K562 (cell line): ENCODE data around the gene ANO7. TPM values are rescaled to one million over a fixed set of nuclear protein-coding genes. Genes with fewer than 3 reads are reported as not detected.

ENCODE experiments used
- ATAC-seq: fragments of 200-7000 bp; cut with Tn5 transposase; 3 replicates; pipeline ENCODE4 v1.9.1; 2020; ENCODE audit warnings: moderate library complexity
- BruUV-seq: library from RNA; stranded (reverse); fragments of 400-500 nt; replicated peaks from 2 replicates; lab custom pipeline; 2021; lab: Mats Ljungman, UMichigan
- CTCF ChIA-PET: fragments of 300-600 bp; formaldehyde crosslinking; extraction: SDS; loops from one replicate; lab custom pipeline; 2021; ENCODE audit warnings: low intra/inter-chr PET ratio; lab: Yijun Ruan, JAX
- POLR2A ChIA-PET: fragments of 300-600, 350-650 bp; sonication (Branson Sonifier 250); formaldehyde crosslinking; extraction: SDS; loops from one replicate; lab custom pipeline; 2021; ENCODE audit warnings: antibody characterized with exemption, inconsistent platforms; lab: Yijun Ruan, JAX
- DNase-seq, 4 experiments: peaks; one replicate each; pipeline versions ENCODE4 v3.0.0 to v3.0.0-alpha.2; 2011 to 2018; ENCODE audit warnings: low spot score in 3 of 4, mixed read lengths in 3 of 4; ENCODE audit errors: extremely low read depth in 1 of 4
- FAIRE-seq: peaks from 2 replicates; lab custom pipeline; 2011; peaks lifted over from hg19 to GRCh38; lab: Jason Lieb, UNC
- H2AFZ ChIP-seq: 2 replicates; pipeline ENCODE4 v1.6.0; 2011; ENCODE audit warnings: low read depth, low read length, control low read depth, inconsistent platforms
- H3K27ac ChIP-seq: fragments of 200-600 bp; 3 replicates; pipeline ENCODE4 v1.8.0; 2011; ENCODE audit warnings: low read depth, mild to moderate bottlenecking, control low read depth, inconsistent platforms, low read length, moderate library complexity, mixed read lengths; ENCODE audit errors: extremely low read depth
- H3K27me3 ChIP-seq, 2 experiments: fragments of 300-600 bp in 1 of 2; 2 replicates in 1 of 2; 3 replicates in 1 of 2; pipeline versions ENCODE4 v1.6.0 to v1.8.0; 2011; ENCODE audit warnings: inconsistent platforms in 2 of 2, low read length in 2 of 2, mild to moderate bottlenecking in 1 of 2, mixed read lengths in 1 of 2, moderate library complexity in 1 of 2; ENCODE audit not compliant: control insufficient read depth in 2 of 2, insufficient read depth in 2 of 2
- H3K36me3 ChIP-seq: fragments of 300-600 bp; 3 replicates; pipeline ENCODE4 v1.8.0; 2011; ENCODE audit warnings: mild to moderate bottlenecking, low read length, inconsistent platforms; ENCODE audit not compliant: control insufficient read depth, insufficient read depth
- H3K4me1 ChIP-seq, 2 experiments: fragments of 200-600 bp in 1 of 2; replicated peaks in 1 of 2; 2 replicates in 1 of 2; 3 replicates in 1 of 2; pipeline versions ENCODE4 v1.5.1 to v1.8.0; 2011; ENCODE audit warnings: inconsistent platforms in 2 of 2, low read length in 2 of 2, mild to moderate bottlenecking in 1 of 2, mixed read lengths in 1 of 2, moderate library complexity in 1 of 2; ENCODE audit not compliant: control insufficient read depth in 2 of 2, insufficient read depth in 2 of 2
- H3K4me2 ChIP-seq: 2 replicates; pipeline ENCODE4 v1.6.1; 2011; ENCODE audit warnings: low read length, control low read depth, inconsistent platforms, mixed read lengths; ENCODE audit not compliant: insufficient read depth
- H3K4me3 ChIP-seq: fragments of 200-600 bp; sonication (generic), shearing (Covaris generic); 2 replicates; pipeline ENCODE4 v1.5.1; 2016; ENCODE audit warnings: control low read depth, inconsistent platforms
- H3K79me2 ChIP-seq: fragments of 200-600 bp; 3 replicates; pipeline ENCODE4 v1.8.0; 2011; ENCODE audit warnings: low read length, inconsistent platforms; ENCODE audit not compliant: control insufficient read depth, insufficient read depth
- H3K9ac ChIP-seq, 2 experiments: 2 replicates each; pipeline versions ENCODE4 v1.6.0 to v1.6.1; 2011; ENCODE audit warnings: low read depth in 2 of 2, low read length in 2 of 2, control low read depth in 1 of 2, inconsistent platforms in 1 of 2, mild to moderate bottlenecking in 1 of 2, mixed read lengths in 1 of 2; ENCODE audit not compliant: insufficient read depth in 1 of 2
- H3K9me1 ChIP-seq: one replicate; pipeline ENCODE4 v1.6.0; 2011; ENCODE audit warnings: inconsistent platforms, mild to moderate bottlenecking, low read length, moderate library complexity; ENCODE audit not compliant: control insufficient read depth, insufficient read depth
- H3K9me3 ChIP-seq: replicated peaks from 2 replicates; pipeline ENCODE4 v1.5.1; 2011; ENCODE audit warnings: low read depth, low read length, inconsistent platforms; ENCODE audit not compliant: control insufficient read depth, insufficient read depth
- H4K20me1 ChIP-seq: replicated peaks from 2 replicates; pipeline ENCODE4 v1.6.1; 2011; ENCODE audit warnings: low read length, inconsistent platforms, mixed read lengths; ENCODE audit not compliant: control insufficient read depth, insufficient read depth
- ELF1 ChIP-seq: fragments of 200-800 bp; sonication (Bioruptor generic); IDR thresholded peaks from 2 replicates; pipeline ENCODE4 v1.6.1; 2016; ENCODE audit warnings: missing genetic modification characterization, missing compliant biosample characterization
- FOSL1 ChIP-seq: fragments of 200-800 bp; sonication (Bioruptor generic); conservative IDR thresholded peaks from 2 replicates; pipeline ENCODE4 v1.6.1; 2016; ENCODE audit warnings: missing genetic modification characterization, missing compliant biosample characterization
- IFI16 ChIP-seq: fragments of 250-450 bp; sonication (Bioruptor Pico); IDR thresholded peaks from 2 replicates; pipeline ENCODE4 v2.1.2; 2022; ENCODE audit warnings: mild to moderate bottlenecking, inconsistent platforms
- MAFG ChIP-seq: fragments of 450-650 bp; conservative IDR thresholded peaks from 2 replicates; pipeline ENCODE4 v1.6.1; 2016; ENCODE audit warnings: missing genetic modification characterization, missing compliant biosample characterization
- NR3C1 ChIP-seq: sonication (generic); formaldehyde crosslinking; IDR thresholded peaks from 2 replicates; pipeline ENCODE4 v1.8.1; 2022; ENCODE audit warnings: missing genetic modification reagents
- TBL1XR1 ChIP-seq, 2 experiments: IDR thresholded peaks; 2 replicates each; pipeline ENCODE4 v1.6.1; 2012; ENCODE audit warnings: improper control_type of control experiment in 2 of 2, low read length in 2 of 2, mild to moderate bottlenecking in 1 of 2
- TRIM24 ChIP-seq, 2 experiments: fragments of 450-650 bp; IDR thresholded peaks; 2 replicates each; pipeline ENCODE4 v1.6.1; 2016
- ZNF124 ChIP-seq: sonication (generic); formaldehyde crosslinking; IDR thresholded peaks from 2 replicates; pipeline ENCODE4 v1.8.1; 2022; ENCODE audit warnings: missing genetic modification reagents
- ZNF232 ChIP-seq: sonication (generic); formaldehyde crosslinking; IDR thresholded peaks from 2 replicates; pipeline ENCODE4 v1.8.0; 2022; ENCODE audit warnings: mild to moderate bottlenecking, missing genetic modification reagents
- ZNF444 ChIP-seq: fragments of 250-450 bp; sonication (Bioruptor Pico); IDR thresholded peaks from 2 replicates; pipeline ENCODE4 v1.4.0; 2020; ENCODE audit warnings: mild to moderate bottlenecking, moderate library complexity
- WGBS: fragments of 100-300 bp; shearing (Covaris generic); methylation state at CpG from one replicate; pipeline ENCODE4 v1.1.6; 2016; ENCODE audit warnings: low coverage, mixed read lengths; ENCODE audit not compliant: insufficient coverage; ENCODE audit errors: missing lambda C conversion rate; 5-methylcytosine and 5-hydroxymethylcytosine counted together
- in situ Hi-C: fragments of 300-500 bp; cut with MboI; formaldehyde crosslinking; loops from 4 replicates; pipeline ENCODE4 v1.15.0; 2018; ENCODE audit warnings: inconsistent platforms, mixed read lengths
- intact Hi-C: fragments of 100-400 bp; cut with micrococcal nuclease; formaldehyde crosslinking; loops from 2 replicates; pipeline ENCODE4 v1.14.2; 2022
- polyA plus RNA-seq, 8 experiments: library from polyadenylated mRNA; depleted of rRNA in 4 of 8; stranded (reverse) in 5 of 8; unstranded in 3 of 8; fragments of >200 nt; fragmentation: Nextera tagmentation in 2 of 8; fragmentation: Illumina TruSeq in 1 of 8; extraction: Ambion mirVana in 2 of 8; extraction: Trizol in 1 of 8; gene quantifications; 2 replicates each; pipeline versions ENCODE4 v1.2.1 to v1.2.3, GENCODE V29; 2011 to 2014; ENCODE audit warnings: inconsistent platforms in 1 of 8, missing spikeins in 1 of 8
- total RNA-seq, 7 experiments: library from RNA; depleted of rRNA in 6 of 7; stranded (reverse); fragments of >200 nt in 6 of 7; fragmentation: Illumina TruSeq in 2 of 7; extraction: Trizol in 2 of 7; gene quantifications; 2 replicates each; pipeline versions ENCODE4 v1.2.1 to v1.2.3, GENCODE V29; 2011 to 2021; ENCODE audit warnings: low replicate concordance in 1 of 7
- TF ChIP-seq, protein P1 (sequence below), 3 experiments: IDR thresholded peaks in 2 of 3; conservative IDR thresholded peaks in 1 of 3; 2 replicates each; pipeline ENCODE4 v1.5.1; 2011 to 2012; ENCODE audit warnings: low read length in 3 of 3, mild to moderate bottlenecking in 3 of 3, control low read depth in 2 of 3, improper control_type of control experiment in 1 of 3, inconsistent platforms in 1 of 3, low read depth in 1 of 3, mixed read lengths in 1 of 3, moderate library complexity in 1 of 3; ENCODE audit not compliant: insufficient read depth in 2 of 3
- TF ChIP-seq, protein P2 (sequence below): sonication (generic); formaldehyde crosslinking; IDR thresholded peaks from 2 replicates; pipeline ENCODE4 v1.8.0; 2023; ENCODE audit warnings: mild to moderate bottlenecking, missing genetic modification reagents

ANO7 gene
- total and polyA plus RNA-seq, 9 of the 15 experiments (the other 6 are each of a cell fraction or from before 2014, with no cell fraction given): 0.28 to 5.1 (median 1.1) TPM

DNA sequence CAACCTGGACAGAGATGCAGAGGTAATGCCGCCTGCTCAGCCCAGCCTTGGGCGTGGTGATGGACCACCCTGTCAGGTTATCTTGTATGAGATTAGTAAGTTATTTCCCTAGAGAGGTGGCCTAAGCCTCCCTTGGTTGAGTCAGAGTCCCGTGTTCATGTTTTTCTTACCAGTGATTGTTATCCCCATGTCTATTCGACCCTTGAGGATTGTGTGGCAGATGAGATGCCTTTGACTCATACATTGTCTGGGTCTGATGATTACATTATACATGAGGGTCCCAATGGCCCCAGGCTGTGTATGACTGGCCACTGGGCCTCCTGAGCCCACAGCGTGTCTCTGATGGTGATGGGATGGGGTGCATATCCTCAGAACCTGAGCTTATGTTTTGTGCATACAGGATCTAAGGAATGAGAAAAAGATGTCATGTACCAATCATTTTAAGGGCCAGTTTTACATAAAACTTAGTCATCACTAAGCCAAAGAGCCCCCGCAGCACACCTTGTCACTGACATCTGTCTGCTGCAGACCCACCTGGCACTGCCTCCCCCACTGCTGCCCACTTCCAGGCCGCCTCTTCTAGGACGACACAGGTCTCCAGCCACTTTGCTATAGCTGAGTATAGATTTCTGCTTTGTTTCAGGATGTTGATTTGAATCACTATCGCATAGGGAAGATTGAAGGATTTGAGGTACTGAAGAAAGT is 30.5 kb upstream of the ANO7 start:
- ChIA-PET CTCF (no interaction called here), POLR2A (interaction anchor here (0.6 kb wide), 1 partner anchor 506 kb away, joined by 3 read pairs; no protein-coding TSS in a partner anchor)
- Histone ChIP-seq H4K20me1 (peaks cover 5% of the 10 kb centered on the region; the same call in 1 of the 2 replicates), H3K27me3 (no peaks in the 10 kb centered on the region), H3K4me1 (no peaks in the 10 kb centered on the region), H3K4me2 (no peak overlapping the region), H3K9me3 (no peaks in the 10 kb centered on the region), H3K27ac (no peak overlapping the region), H3K4me3 (no peak overlapping the region), H3K79me2 (no peaks in the 10 kb centered on the region), H3K9me1 (no peaks in the 10 kb centered on the region), H3K9ac (no peak overlapping the region), H3K36me3 (peaks cover 46% of the 10 kb centered on the region; the same call in 2 of the 3 replicates), H2AFZ (no peak overlapping the region)
- no peak for ATAC-seq
- BruUV-seq: no TSS peak
- TF ChIP-seq FOSL1 (peak; percentile 61), ZNF444 (CRISPR knock-in tag) (no peak), ELF1 (tag) (no peak), IFI16 (CRISPR knock-in tag) (no peak)
- no peak for FAIRE-seq
- WGBS: 81% methylated on average over 9 of the region's 9 CpGs
- in situ Hi-C loops: no loop called here
- intact Hi-C loops: no loop called here
- no peak for DNase-seq

DNA sequence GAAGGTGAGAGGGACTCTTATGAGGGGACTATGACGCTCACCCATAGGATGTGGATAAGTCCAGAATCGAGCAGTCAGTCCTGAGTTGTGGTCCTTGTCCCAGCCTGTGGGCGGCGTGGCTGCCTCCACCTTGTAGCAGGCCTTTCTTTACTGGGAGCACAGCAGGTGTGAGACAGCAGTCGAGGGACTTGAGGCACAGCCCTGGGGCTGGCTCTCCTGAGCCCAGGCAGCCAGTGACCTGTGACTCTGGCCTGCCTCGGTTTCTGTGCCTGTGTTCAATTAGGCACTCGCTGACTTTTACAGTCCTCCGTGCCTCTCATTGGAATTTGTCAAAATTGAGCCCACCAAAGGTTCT is 30.0 kb upstream of the ANO7 start:
- CTCF ChIA-PET: no interaction called here
- no peak for FAIRE-seq
- no peak for TF ChIP-seq TBL1XR1 (IDR thresholded peaks at IDR 0.05; ENCODE audit: low read length in 2 of 2)
- TF ChIP-seq ZNF124: no peak
- no peak for TF ChIP-seq ZNF232
- TF ChIP-seq, protein P1, sequence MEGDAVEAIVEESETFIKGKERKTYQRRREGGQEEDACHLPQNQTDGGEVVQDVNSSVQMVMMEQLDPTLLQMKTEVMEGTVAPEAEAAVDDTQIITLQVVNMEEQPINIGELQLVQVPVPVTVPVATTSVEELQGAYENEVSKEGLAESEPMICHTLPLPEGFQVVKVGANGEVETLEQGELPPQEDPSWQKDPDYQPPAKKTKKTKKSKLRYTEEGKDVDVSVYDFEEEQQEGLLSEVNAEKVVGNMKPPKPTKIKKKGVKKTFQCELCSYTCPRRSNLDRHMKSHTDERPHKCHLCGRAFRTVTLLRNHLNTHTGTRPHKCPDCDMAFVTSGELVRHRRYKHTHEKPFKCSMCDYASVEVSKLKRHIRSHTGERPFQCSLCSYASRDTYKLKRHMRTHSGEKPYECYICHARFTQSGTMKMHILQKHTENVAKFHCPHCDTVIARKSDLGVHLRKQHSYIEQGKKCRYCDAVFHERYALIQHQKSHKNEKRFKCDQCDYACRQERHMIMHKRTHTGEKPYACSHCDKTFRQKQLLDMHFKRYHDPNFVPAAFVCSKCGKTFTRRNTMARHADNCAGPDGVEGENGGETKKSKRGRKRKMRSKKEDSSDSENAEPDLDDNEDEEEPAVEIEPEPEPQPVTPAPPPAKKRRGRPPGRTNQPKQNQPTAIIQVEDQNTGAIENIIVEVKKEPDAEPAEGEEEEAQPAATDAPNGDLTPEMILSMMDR (IDR thresholded peaks at IDR 0.05 in 2 of 3, conservative IDR thresholded peaks at IDR 0.05 in 1 of 3; ENCODE audit: insufficient read depth in 2 of 3, low read depth in 1 of 3, low read length in 3 of 3): no peak
- no peak for TF ChIP-seq MAFG (tag)
- TF ChIP-seq, protein P2, sequence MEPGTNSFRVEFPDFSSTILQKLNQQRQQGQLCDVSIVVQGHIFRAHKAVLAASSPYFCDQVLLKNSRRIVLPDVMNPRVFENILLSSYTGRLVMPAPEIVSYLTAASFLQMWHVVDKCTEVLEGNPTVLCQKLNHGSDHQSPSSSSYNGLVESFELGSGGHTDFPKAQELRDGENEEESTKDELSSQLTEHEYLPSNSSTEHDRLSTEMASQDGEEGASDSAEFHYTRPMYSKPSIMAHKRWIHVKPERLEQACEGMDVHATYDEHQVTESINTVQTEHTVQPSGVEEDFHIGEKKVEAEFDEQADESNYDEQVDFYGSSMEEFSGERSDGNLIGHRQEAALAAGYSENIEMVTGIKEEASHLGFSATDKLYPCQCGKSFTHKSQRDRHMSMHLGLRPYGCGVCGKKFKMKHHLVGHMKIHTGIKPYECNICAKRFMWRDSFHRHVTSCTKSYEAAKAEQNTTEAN: no peak
- TF ChIP-seq NR3C1 (CRISPR knock-in tag): no peak
- no peak for TF ChIP-seq TRIM24 (IDR thresholded peaks at IDR 0.05)

More for the DNA sequence above, 30.0 kb upstream of the ANO7 start:
- Histone ChIP-seq H3K9ac (no peak overlapping the region; a peak in 1 of 4 replicates), H3K27me3 (no peaks in the 10 kb centered on the region), H3K4me3 (no peak overlapping the region), H3K9me1 (no peaks in the 10 kb centered on the region), H3K4me1 (no peaks in the 10 kb centered on the region), H3K27ac (no peak overlapping the region), H3K79me2 (no peaks in the 10 kb centered on the region), H3K4me2 (no peak overlapping the region), H4K20me1 (peaks cover 5% of the 10 kb centered on the region; the same call in 1 of the 2 replicates), H3K36me3 (peaks cover 46% of the 10 kb centered on the region; the same call in 2 of the 3 replicates), H2AFZ (no peak overlapping the region), H3K9me3 (no peaks in the 10 kb centered on the region)
- ATAC-seq: no peak
- WGBS: 89% methylated on average over 8 of the region's 8 CpGs
- no peak for DNase-seq
- POLR2A ChIA-PET: interaction anchor here (0.6 kb wide), 1 partner anchor 10 kb away, joined by 3 read pairs; no protein-coding TSS in a partner anchor
- in situ Hi-C loops (no loop called here), intact Hi-C loops (no loop called here)
- BruUV-seq: no TSS peak
